B cell (primary cell): ENCODE data around the gene ZNF23. TPM values are rescaled to one million over a fixed set of nuclear protein-coding genes. Genes with fewer than 3 reads are reported as not detected.

Source experiments
- ATAC-seq: fragments of 200-7000 bp; cut with Tn5 transposase; one replicate; pipeline ENCODE4 v1.10.0; 2021; ENCODE audit warnings: low read depth, mild to moderate bottlenecking, moderate number of reproducible peaks, moderate library complexity
- CTCF ChIA-PET: fragments of 350-600 bp; sonication (Branson Sonifier 250); formaldehyde crosslinking; loops from one replicate; lab custom pipeline; 2021; ENCODE audit warnings: antibody characterized with exemption, inconsistent platforms; lab: Charles Lee
- POLR2A ChIA-PET: fragments of 350-600 bp; sonication (Branson Sonifier 250); formaldehyde crosslinking; loops from one replicate; lab custom pipeline; 2021; ENCODE audit warnings: antibody characterized with exemption; lab: Charles Lee
- DNase-seq: peaks from one replicate; pipeline ENCODE4 v3.0.0; 2013
- H2AFZ ChIP-seq: 2 replicates; pipeline ENCODE4 v1.6.1; 2012; ENCODE audit warnings: mild to moderate bottlenecking, low read depth, low read length; ENCODE audit not compliant: insufficient read depth, poor library complexity, severe bottlenecking
- H3K27ac ChIP-seq, 2 donors: 1 replicate in 1 of 2; 2 replicates in 1 of 2; pipeline ENCODE4 v1.5.1; 2012 to 2013; ENCODE audit warnings: low read length in 2 of 2, mild to moderate bottlenecking in 2 of 2, moderate library complexity in 1 of 2
- H3K27me3 ChIP-seq, 4 experiments: fragments of 200-600 bp in 1 of 4; sonication (generic) in 1 of 4; replicated peaks in 1 of 4; 1 replicate in 2 of 4; 2 replicates in 2 of 4; pipeline versions ENCODE4 v1.6.1 to v1.7.0; 2013 to 2016; ENCODE audit warnings: low read length in 3 of 4, mild to moderate bottlenecking in 2 of 4, mixed read lengths in 1 of 4, moderate library complexity in 1 of 4; ENCODE audit not compliant: insufficient read depth in 4 of 4, control insufficient read depth in 3 of 4; ENCODE audit errors: control extremely low read depth in 1 of 4
- H3K36me3 ChIP-seq, 2 experiments: replicated peaks in 1 of 2; 1 replicate in 1 of 2; 2 replicates in 1 of 2; pipeline versions ENCODE4 v1.6.1 to v1.7.1; 2013; ENCODE audit warnings: low read length in 1 of 2; ENCODE audit not compliant: insufficient read depth in 2 of 2, control insufficient read depth in 1 of 2; ENCODE audit errors: control extremely low read depth in 1 of 2, extremely low read depth in 1 of 2
- H3K4me1 ChIP-seq, 2 donors: fragments of 200-600 bp in 1 of 2; sonication (generic) in 1 of 2; 1 replicate in 1 of 2; 2 replicates in 1 of 2; pipeline versions ENCODE4 v1.5.1 to v1.6.1; 2013 to 2017; ENCODE audit warnings: low read length in 2 of 2; ENCODE audit not compliant: control insufficient read depth in 2 of 2, insufficient read depth in 2 of 2
- H3K4me2 ChIP-seq: replicated peaks from 2 replicates; pipeline ENCODE3; 2012; ENCODE audit warnings: mild to moderate bottlenecking, low read depth, low read length; ENCODE audit not compliant: poor library complexity, severe bottlenecking
- H3K4me3 ChIP-seq, 5 experiments: fragments of 200-600 bp in 1 of 5; sonication (generic) in 1 of 5; 1 replicate in 3 of 5; 2 replicates in 2 of 5; pipeline versions ENCODE4 v1.5.1 to v1.7.0; 2011 to 2016; ENCODE audit warnings: low read length in 4 of 5, mild to moderate bottlenecking in 4 of 5, low read depth in 2 of 5, control low read depth in 1 of 5, moderate library complexity in 1 of 5; ENCODE audit not compliant: insufficient read depth in 1 of 5; ENCODE audit errors: control extremely low read depth in 1 of 5, extremely low read depth in 1 of 5
- H3K79me2 ChIP-seq: fragments of 200-600 bp; sonication (generic); one replicate; pipeline ENCODE4 v1.6.0; 2016; ENCODE audit warnings: low read length; ENCODE audit not compliant: control insufficient read depth, insufficient read depth
- H3K9ac ChIP-seq: fragments of 200-600 bp; sonication (generic); 2 replicates; pipeline ENCODE4 v1.6.1; 2017; ENCODE audit warnings: mild to moderate bottlenecking, low read length, moderate library complexity
- H3K9me3 ChIP-seq, 3 donors: one replicate each; pipeline versions ENCODE4 v1.6.1 to v1.7.1; 2013; ENCODE audit warnings: low read length in 2 of 3; ENCODE audit not compliant: control insufficient read depth in 2 of 3, insufficient read depth in 1 of 3; ENCODE audit errors: control extremely low read depth in 1 of 3
- H4K20me1 ChIP-seq: 2 replicates; pipeline ENCODE4 v1.6.0; 2012; ENCODE audit warnings: mild to moderate bottlenecking, low read length; ENCODE audit not compliant: insufficient read depth, control insufficient read depth, poor library complexity, severe bottlenecking
- H3K27ac Mint-ChIP-seq: one replicate; pipeline ENCODE4 v1.8.0; 2021; ENCODE audit warnings: mixed read lengths
- H3K27me3 Mint-ChIP-seq: one replicate; pipeline ENCODE4 v1.8.0; 2021; ENCODE audit warnings: mixed read lengths
- H3K4me1 Mint-ChIP-seq: one replicate; pipeline ENCODE4 v1.8.0; 2021; ENCODE audit warnings: mixed read lengths
- H3K4me3 Mint-ChIP-seq: one replicate; pipeline ENCODE4 v1.8.0; 2021; ENCODE audit warnings: mixed read lengths
- H3K9me3 Mint-ChIP-seq: one replicate; pipeline ENCODE4 v1.8.0; 2022; ENCODE audit warnings: mixed read lengths; ENCODE audit not compliant: insufficient read depth
- EZH2 ChIP-seq: IDR thresholded peaks from 2 replicates; pipeline ENCODE4 v1.6.1; 2012; ENCODE audit warnings: borderline replicate concordance, low read depth, mild to moderate bottlenecking, moderate library complexity, low read length; ENCODE audit not compliant: insufficient read depth, poor library complexity, severe bottlenecking
- WGBS: methylation state at CpG from one replicate; pipeline ENCODE4 v1.1.5; 2013; ENCODE audit warnings: missing lambda C conversion rate; ENCODE audit not compliant: insufficient coverage; 5-methylcytosine and 5-hydroxymethylcytosine counted together
- intact Hi-C: fragments of 100-400 bp; cut with micrococcal nuclease; formaldehyde crosslinking; loops from one replicate; pipeline ENCODE4 v1.10.0; 2022
- polyA plus RNA-seq: library from polyadenylated mRNA; depleted of rRNA; stranded (reverse); fragments of >200 nt; gene quantifications from 2 replicates; pipeline ENCODE4 v1.2.3, GENCODE V29; 2012
- total RNA-seq, 2 donors: library from RNA; stranded (reverse); fragments of 120-200 nt in 1 of 2; gene quantifications; 1 replicate in 1 of 2; 2 replicates in 1 of 2; pipeline versions ENCODE4 v1.2.3 to v1.2.4, GENCODE V29; 2013 to 2022
- TF ChIP-seq, protein P1 (sequence below): fragments of 200-600 bp; IDR thresholded peaks from one replicate; pipeline ENCODE4 v1.8.0; 2022; ENCODE audit warnings: antibody characterized with exemption, mild to moderate bottlenecking

ZNF23 gene
- total and polyA plus RNA-seq, 2 donors (not counting 1 experiment from before 2014, with no cell fraction given), result 8.4 to 15.0 TPM

DNA sequence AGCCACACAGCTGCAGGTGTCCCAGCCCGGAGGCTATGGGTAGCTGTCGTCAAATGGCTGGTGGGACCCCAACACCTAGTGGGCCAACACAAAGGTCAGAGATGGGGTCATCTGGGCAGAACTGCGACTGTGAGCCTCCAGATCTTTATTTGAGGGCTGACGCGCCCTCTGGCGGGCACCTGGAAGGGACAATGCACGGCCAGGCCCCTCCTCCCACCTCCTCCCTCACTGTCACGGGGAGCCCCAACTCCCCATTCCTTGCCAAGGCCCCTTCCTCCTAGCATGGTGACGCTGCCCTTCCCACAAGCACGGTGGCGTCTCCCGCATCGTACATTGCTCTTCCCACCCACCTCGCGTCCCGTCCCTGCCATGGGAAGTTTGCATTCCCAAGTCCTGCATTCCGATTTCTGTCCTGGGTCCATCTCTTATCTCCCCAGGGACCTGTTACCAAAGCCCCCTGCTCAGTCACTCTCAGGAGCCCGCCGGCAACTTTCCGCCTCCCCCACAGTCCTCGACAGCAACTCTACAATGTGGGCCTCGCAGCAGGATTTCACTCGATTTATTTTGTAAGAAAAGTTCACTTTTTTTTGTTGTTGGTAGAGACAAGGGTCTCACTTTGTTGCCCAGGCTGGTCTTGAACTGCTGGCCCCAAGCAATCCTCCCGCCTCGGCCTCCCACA, 21.2 kb downstream of the ZNF23 start:
- H3K4me3 ChIP-seq, result no peak overlapping the region
- Mint-ChIP-seq H3K27me3 (peaks cover 18% of the 10 kb centered on the region), H3K9me3 (peaks cover 5% of the 10 kb centered on the region), H3K4me1 (no peaks in the 10 kb centered on the region), H3K27ac (no peak overlapping the region), H3K4me3 (no peak overlapping the region)
- no peaks in the 10 kb centered on the region for H3K79me2 ChIP-seq
- DNase-seq (no peak), ATAC-seq (no peak)
- no peak overlapping the region for H3K4me2 ChIP-seq
- H3K27ac ChIP-seq, result no peak overlapping the region
- peaks cover 0 to 12% (median 2%) of the 10 kb centered on the region in 4 experiments for H3K27me3 ChIP-seq
- intact Hi-C loops, result no loop called here
- CTCF ChIA-PET, result interaction anchor here (0.8 to 3.0 kb wide), 3 partner anchors 28 to 170 kb away, joined by 4 to 11 read pairs (median 11); no protein-coding TSS in a partner anchor
- H3K9me3 ChIP-seq, result peaks cover 0 to 41% (median 20%) of the 10 kb centered on the region in 3 donors
- H3K4me1 ChIP-seq, result no peaks in the 10 kb centered on the region
- WGBS, result 70% methylated on average over 25 of the region's 25 CpGs
- POLR2A ChIA-PET, result no interaction called here
- H4K20me1 ChIP-seq, result no peaks in the 10 kb centered on the region
- H3K9ac ChIP-seq, result no peak overlapping the region
- no peak overlapping the region for H2AFZ ChIP-seq
- TF ChIP-seq EZH2, result no peak
- TF ChIP-seq, protein P1, sequence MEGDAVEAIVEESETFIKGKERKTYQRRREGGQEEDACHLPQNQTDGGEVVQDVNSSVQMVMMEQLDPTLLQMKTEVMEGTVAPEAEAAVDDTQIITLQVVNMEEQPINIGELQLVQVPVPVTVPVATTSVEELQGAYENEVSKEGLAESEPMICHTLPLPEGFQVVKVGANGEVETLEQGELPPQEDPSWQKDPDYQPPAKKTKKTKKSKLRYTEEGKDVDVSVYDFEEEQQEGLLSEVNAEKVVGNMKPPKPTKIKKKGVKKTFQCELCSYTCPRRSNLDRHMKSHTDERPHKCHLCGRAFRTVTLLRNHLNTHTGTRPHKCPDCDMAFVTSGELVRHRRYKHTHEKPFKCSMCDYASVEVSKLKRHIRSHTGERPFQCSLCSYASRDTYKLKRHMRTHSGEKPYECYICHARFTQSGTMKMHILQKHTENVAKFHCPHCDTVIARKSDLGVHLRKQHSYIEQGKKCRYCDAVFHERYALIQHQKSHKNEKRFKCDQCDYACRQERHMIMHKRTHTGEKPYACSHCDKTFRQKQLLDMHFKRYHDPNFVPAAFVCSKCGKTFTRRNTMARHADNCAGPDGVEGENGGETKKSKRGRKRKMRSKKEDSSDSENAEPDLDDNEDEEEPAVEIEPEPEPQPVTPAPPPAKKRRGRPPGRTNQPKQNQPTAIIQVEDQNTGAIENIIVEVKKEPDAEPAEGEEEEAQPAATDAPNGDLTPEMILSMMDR, result no peak
- no peaks in the 10 kb centered on the region for H3K36me3 ChIP-seq

DNA sequence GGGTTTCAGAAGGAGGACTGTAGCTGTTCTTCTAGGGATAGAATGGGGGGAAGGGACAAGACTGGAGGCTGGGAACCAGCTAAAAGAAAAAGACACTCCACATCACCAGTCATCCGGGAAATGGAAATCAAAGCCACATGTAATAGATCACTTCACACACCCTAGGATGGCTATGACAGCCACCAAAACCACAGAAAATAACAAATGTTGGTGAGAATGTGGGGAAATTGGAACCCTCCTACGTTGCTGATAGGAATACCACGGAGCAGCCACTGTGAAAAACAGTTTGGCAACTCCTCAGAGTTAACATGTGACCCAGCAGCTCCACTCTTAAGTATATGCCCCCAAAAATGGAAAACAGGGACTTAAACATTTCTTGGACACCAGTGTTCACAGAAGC, 22.5 kb downstream of the ZNF23 start:
- WGBS, result no CpG with 5 or more reads among the region's 3 CpGs
- Histone ChIP-seq H3K27me3 (peaks cover 0 to 12% (median 2%) of the 10 kb centered on the region in 4 experiments), H3K27ac (no peak overlapping the region), H3K9me3 (peaks cover 0 to 34% (median 9%) of the 10 kb centered on the region in 3 donors), H3K36me3 (no peaks in the 10 kb centered on the region), H4K20me1 (no peaks in the 10 kb centered on the region), H2AFZ (no peak overlapping the region), H3K79me2 (no peaks in the 10 kb centered on the region), H3K4me3 (no peak overlapping the region), H3K4me1 (no peaks in the 10 kb centered on the region), H3K9ac (no peak overlapping the region), H3K4me2 (no peak overlapping the region)
- Mint-ChIP-seq H3K27ac (no peak overlapping the region), H3K9me3 (peaks cover 4% of the 10 kb centered on the region), H3K4me1 (no peaks in the 10 kb centered on the region), H3K27me3 (peaks cover 18% of the 10 kb centered on the region), H3K4me3 (no peak overlapping the region)
- no peak for DNase-seq
- ChIA-PET POLR2A (no interaction called here), CTCF (interaction anchor here (1.0 to 3.0 kb wide), 4 partner anchors 10 to 171 kb away, joined by 3 to 11 read pairs (median 7); no protein-coding TSS in a partner anchor)
- TF ChIP-seq, protein P1, result no peak
- TF ChIP-seq EZH2, result no peak
- no peak for ATAC-seq
- intact Hi-C loops, result no loop called here
